WTC11 (cell line): Measurements from ENCODE around the gene TOM1L2. TPM values are rescaled to one million over a fixed set of nuclear protein-coding genes. Genes with fewer than 3 reads are reported as not detected.

ENCODE experiments used
- ATAC-seq: fragments of 200-7000 bp; cut with Tn5 transposase; 2 replicates; pipeline ENCODE4 v1.10.0; 2021; ENCODE audit warnings: mild to moderate bottlenecking, moderate library complexity
- CTCF ChIA-PET: fragments of 300-600 bp; sonication (Branson Sonifier 250); formaldehyde crosslinking; loops from one replicate; lab custom pipeline; 2021; ENCODE audit warnings: antibody characterized with exemption; lab: Charles Lee
- POLR2A ChIA-PET: fragments of 350-600 bp; sonication (Branson Sonifier 250); formaldehyde crosslinking; loops from one replicate; lab custom pipeline; 2021; ENCODE audit warnings: antibody characterized with exemption; lab: Charles Lee
- DNase-seq: peaks from one replicate; pipeline ENCODE4 v3.0.0; 2021; ENCODE audit warnings: low spot score
- H3K27ac Mint-ChIP-seq: 2 replicates; pipeline ENCODE4 v1.8.0; 2021; ENCODE audit warnings: mixed read lengths
- H3K27me3 Mint-ChIP-seq: 2 replicates; pipeline ENCODE4 v1.8.0; 2021; ENCODE audit warnings: low read depth, mild to moderate bottlenecking, moderate library complexity, mixed read lengths
- H3K36me3 Mint-ChIP-seq: 2 replicates; pipeline ENCODE4 v1.8.0; 2021; ENCODE audit warnings: mixed read lengths
- H3K4me1 Mint-ChIP-seq: 2 replicates; pipeline ENCODE4 v1.8.0; 2022; ENCODE audit warnings: mixed read lengths
- H3K4me3 Mint-ChIP-seq: 2 replicates; pipeline ENCODE4 v1.8.0; 2021; ENCODE audit warnings: mild to moderate bottlenecking, moderate library complexity, mixed read lengths
- H3K9me3 Mint-ChIP-seq: 2 replicates; pipeline ENCODE4 v1.8.0; 2021; ENCODE audit warnings: mixed read lengths
- ARID4B ChIP-seq: sonication (generic); formaldehyde crosslinking; IDR thresholded peaks from 2 replicates; pipeline ENCODE4 v1.8.0; 2023; ENCODE audit warnings: missing genetic modification reagents, mild to moderate bottlenecking, borderline replicate concordance
- ATF1 ChIP-seq: sonication (generic); formaldehyde crosslinking; IDR thresholded peaks from 2 replicates; pipeline ENCODE4 v1.8.1; 2023; ENCODE audit warnings: mild to moderate bottlenecking, moderate library complexity, missing genetic modification reagents
- E2F1 ChIP-seq: sonication (generic); formaldehyde crosslinking; IDR thresholded peaks from 2 replicates; pipeline ENCODE4 v1.8.0; 2022; ENCODE audit warnings: mild to moderate bottlenecking, missing genetic modification reagents
- E2F5 ChIP-seq: sonication (generic); formaldehyde crosslinking; IDR thresholded peaks from 2 replicates; pipeline ENCODE4 v1.8.1; 2022; ENCODE audit warnings: mild to moderate bottlenecking, moderate library complexity, missing genetic modification reagents
- GABPB1 ChIP-seq: sonication (generic); formaldehyde crosslinking; IDR thresholded peaks from 2 replicates; pipeline ENCODE4 v1.8.1; 2023; ENCODE audit warnings: mild to moderate bottlenecking, missing genetic modification reagents
- HMGA2 ChIP-seq: fragments of 250-450 bp; sonication (Bioruptor Pico); IDR thresholded peaks from 2 replicates; pipeline ENCODE4 v1.4.0; 2021; ENCODE audit warnings: mild to moderate bottlenecking, moderate library complexity
- MYBL2 ChIP-seq: sonication (generic); formaldehyde crosslinking; IDR thresholded peaks from 2 replicates; pipeline ENCODE4 v1.8.1; 2023; ENCODE audit warnings: mild to moderate bottlenecking, moderate library complexity, missing genetic modification reagents
- NFYB ChIP-seq: sonication (generic); formaldehyde crosslinking; conservative IDR thresholded peaks from 2 replicates; pipeline ENCODE4 v1.8.0; 2022; ENCODE audit warnings: low read depth, missing genetic modification reagents
- RORB ChIP-seq: fragments of 250-450 bp; sonication (Bioruptor Pico); IDR thresholded peaks from 2 replicates; pipeline ENCODE4 v1.9.0; 2021; ENCODE audit warnings: mild to moderate bottlenecking
- STAT6 ChIP-seq: sonication (generic); formaldehyde crosslinking; conservative IDR thresholded peaks from 2 replicates; pipeline ENCODE4 v1.8.1; 2023; ENCODE audit warnings: mild to moderate bottlenecking, low read depth, missing genetic modification reagents, moderate library complexity
- TP53 ChIP-seq: sonication (generic); formaldehyde crosslinking; IDR thresholded peaks from 2 replicates; pipeline ENCODE4 v1.8.1; 2023; ENCODE audit warnings: mild to moderate bottlenecking, missing genetic modification reagents
- ZBTB21 ChIP-seq: sonication (generic); formaldehyde crosslinking; IDR thresholded peaks from 2 replicates; pipeline ENCODE4 v1.8.1; 2023; ENCODE audit warnings: mild to moderate bottlenecking, missing genetic modification reagents, borderline replicate concordance
- ZMAT4 ChIP-seq: fragments of 250-450 bp; sonication (Bioruptor Pico); IDR thresholded peaks from 2 replicates; pipeline ENCODE4 v1.9.0; 2021; ENCODE audit warnings: mild to moderate bottlenecking
- ZNF281 ChIP-seq: sonication (generic); formaldehyde crosslinking; IDR thresholded peaks from 2 replicates; pipeline ENCODE4 v1.8.0; 2023; ENCODE audit warnings: mild to moderate bottlenecking, missing genetic modification reagents
- total RNA-seq: library from RNA; stranded (reverse); gene quantifications from 3 replicates; pipeline ENCODE4 v1.2.3, GENCODE V29; 2021

Gene TOM1L2
- total RNA-seq, 1 experiment from 2014 or later, result 6.4 TPM

GRCh38 chr17:17819561-17819995 is 152.6 kb downstream of the TOM1L2 start:
- Mint-ChIP-seq H3K4me1 (peaks cover 49% of the 10 kb centered on the region), H3K9me3 (no peaks in the 10 kb centered on the region), H3K4me3 (no peak overlapping the region), H3K27ac (no peak overlapping the region), H3K36me3 (peaks cover 30% of the 10 kb centered on the region), H3K27me3 (no peaks in the 10 kb centered on the region)
- peak; percentile 69; the same call in 1 of the 2 replicates for TF ChIP-seq GABPB1 (CRISPR knock-in tag)
- TF ChIP-seq E2F5 (CRISPR knock-in tag), result no peak
- ChIA-PET CTCF (interaction anchor here (1.2 kb wide), 1 partner anchor 100 kb away, joined by 3 read pairs; no protein-coding TSS in a partner anchor), POLR2A (interaction anchor here (0.7 kb wide), 1 partner anchor 16 kb away, joined by 3 read pairs; no protein-coding TSS in a partner anchor)
- no peak for DNase-seq
- ATAC-seq, result no peak

- no peak for TF ChIP-seq NFYB (CRISPR knock-in tag)
- no peaks in the 10 kb centered on the region for H3K9me3 Mint-ChIP-seq
- H3K27me3 Mint-ChIP-seq, result no peaks in the 10 kb centered on the region
- H3K27ac Mint-ChIP-seq, result peak overlapping the region; percentile 61; the same call in 1 of the 2 replicates
- H3K4me1 Mint-ChIP-seq, result peaks cover 44% of the 10 kb centered on the region
- ChIA-PET POLR2A (interaction anchor here (0.7 kb wide), 1 partner anchor 17 kb away, joined by 3 read pairs; no protein-coding TSS in a partner anchor), CTCF (interaction anchor here (1.2 to 1.7 kb wide), 3 partner anchors 18 to 100 kb away, joined by 3 to 7 read pairs (median 4); partner anchors contain the start of gene SREBF1)
- no peak for DNase-seq
- no peak for ATAC-seq
- no peak overlapping the region for H3K4me3 Mint-ChIP-seq
- peaks cover 34% of the 10 kb centered on the region for H3K36me3 Mint-ChIP-seq
Measured at GRCh38 chr17:17819111-17819510, 153.1 kb downstream of the TOM1L2 start.

- Mint-ChIP-seq H3K36me3 (peaks cover 34% of the 10 kb centered on the region), H3K9me3 (no peaks in the 10 kb centered on the region), H3K4me1 (peaks cover 40% of the 10 kb centered on the region), H3K27ac (0 out of 2 replicates have a peak overlapping the region, but pooled peaks have one; percentile 68), H3K4me3 (no peak overlapping the region), H3K27me3 (no peaks in the 10 kb centered on the region)
- no peak for DNase-seq
- peak; percentile 47 for ATAC-seq
- ChIA-PET POLR2A (interaction anchor here (0.9 to 1.2 kb wide), 2 partner anchors 9 to 18 kb away, joined by 3 to 6 read pairs; partner anchors contain the start of gene SREBF1), CTCF (interaction anchor here (0.6 to 1.7 kb wide), 10 partner anchors 8 to 111 kb away, joined by 3 to 7 read pairs (median 4); partner anchors contain the start of gene SREBF1)
- TF ChIP-seq ARID4B (CRISPR knock-in tag) (no peak), ZBTB21 (no peak), STAT6 (no peak), RORB (CRISPR knock-in tag) (no peak), E2F1 (no peak), ATF1 (CRISPR knock-in tag) (no peak), HMGA2 (no peak), TP53 (no peak), ZNF281 (no peak), MYBL2 (CRISPR knock-in tag) (no peak), ZMAT4 (no peak)
Measured at GRCh38 chr17:17818088-17818526, 154.1 kb downstream of the TOM1L2 start.
